NCI-H774 (cell line): ENCODE results near the gene KRTAP4-8.
"Not testable (repeated sequence)": the region's sequence is repeated elsewhere in the genome, so short reads cannot be mapped to it uniquely, and the experiment has no call there.

Experiments used
- DNase-seq: peaks from one replicate; lab custom pipeline; 2025; lab: John Stamatoyannopoulos, UW

The KRTAP4-8 gene

DNA sequence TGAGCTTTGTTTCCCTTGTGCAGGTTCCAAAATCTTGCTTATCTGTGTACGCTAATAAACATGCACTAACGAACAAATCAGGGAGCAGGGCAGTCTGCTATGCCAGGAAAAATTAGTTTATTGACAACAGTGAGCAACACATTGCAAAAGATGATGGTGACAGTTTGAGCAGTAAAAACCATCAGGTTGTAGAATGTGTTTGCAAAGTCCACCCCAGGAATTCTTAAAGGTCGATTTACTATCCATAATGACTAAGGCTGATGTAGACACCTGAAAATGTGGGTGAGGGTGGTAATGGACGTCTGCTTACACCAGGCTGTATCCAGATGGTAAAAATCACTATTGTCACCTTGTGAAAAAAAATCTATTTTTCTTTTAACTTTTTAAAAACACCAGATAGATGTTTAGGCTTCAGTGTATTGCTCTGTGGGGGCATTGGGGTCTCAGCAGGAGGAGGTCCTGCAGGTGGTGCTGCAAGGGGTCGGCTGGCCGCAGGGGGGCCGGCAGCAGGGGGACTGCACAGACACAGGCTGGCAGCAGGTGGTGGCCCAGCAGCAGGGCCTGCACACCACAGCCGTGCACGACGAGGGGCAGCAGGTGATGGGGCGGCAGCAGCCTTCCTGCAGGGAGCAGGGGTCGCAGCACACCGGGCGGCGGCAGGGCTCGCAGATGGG is 32.8 kb downstream of the KRTAP4-8 start:
- DNase-seq = not testable (repeated sequence)

DNA sequence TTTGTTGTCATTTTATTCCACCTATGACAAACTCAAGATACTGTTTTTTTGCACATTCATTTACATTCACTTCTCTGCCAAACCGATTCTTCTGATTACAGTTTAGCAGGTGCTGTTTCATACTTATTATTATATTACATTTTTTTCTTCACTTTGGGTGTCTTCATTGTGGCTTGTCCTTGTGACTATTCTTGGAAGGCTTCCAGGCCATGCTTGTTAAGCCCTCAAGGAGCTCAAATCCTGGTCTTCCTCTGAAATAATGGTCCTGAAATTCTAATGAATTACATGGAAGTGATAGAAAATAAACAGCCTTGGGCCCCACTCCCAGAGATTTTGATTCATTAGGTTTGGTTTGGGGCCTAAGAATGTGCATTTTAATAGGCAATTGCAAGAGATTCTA is 33.6 kb downstream of the KRTAP4-8 start:
- no peak for DNase-seq

DNA sequence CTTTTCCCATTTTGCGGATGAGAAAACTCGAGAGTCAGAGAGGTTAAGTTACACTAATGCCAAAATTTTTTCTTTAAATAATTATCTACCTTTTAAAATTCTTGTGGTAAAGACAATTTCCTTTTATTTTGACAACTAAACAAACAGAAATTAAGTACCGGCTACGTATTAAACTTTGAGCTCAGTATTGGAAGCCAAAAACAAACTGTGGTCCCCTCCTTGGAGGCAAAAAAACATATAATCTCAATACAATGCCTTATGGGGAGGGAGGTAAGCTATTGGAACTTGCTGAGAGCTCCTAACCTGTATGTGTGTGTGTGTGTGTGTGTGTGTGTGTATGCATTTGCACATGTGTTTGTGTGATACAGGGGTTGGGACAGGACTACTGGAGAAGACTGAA is 34.5 kb downstream of the KRTAP4-8 start:
- no peak for DNase-seq

- DNase-seq = no peak
Measured at GRCh38 chr17:41061964-41062363, 36.0 kb downstream of the KRTAP4-8 start.

GRCh38 chr17:41060052-41060604 is 37.8 kb downstream of the KRTAP4-8 start, which contains the start of gene KRTAP2-3:
Gene KRTAP2-3 (minus strand): TSS chr17:41060114. CDS start chr17:41060050, 64 bp downstream.
- no peak for DNase-seq

DNA sequence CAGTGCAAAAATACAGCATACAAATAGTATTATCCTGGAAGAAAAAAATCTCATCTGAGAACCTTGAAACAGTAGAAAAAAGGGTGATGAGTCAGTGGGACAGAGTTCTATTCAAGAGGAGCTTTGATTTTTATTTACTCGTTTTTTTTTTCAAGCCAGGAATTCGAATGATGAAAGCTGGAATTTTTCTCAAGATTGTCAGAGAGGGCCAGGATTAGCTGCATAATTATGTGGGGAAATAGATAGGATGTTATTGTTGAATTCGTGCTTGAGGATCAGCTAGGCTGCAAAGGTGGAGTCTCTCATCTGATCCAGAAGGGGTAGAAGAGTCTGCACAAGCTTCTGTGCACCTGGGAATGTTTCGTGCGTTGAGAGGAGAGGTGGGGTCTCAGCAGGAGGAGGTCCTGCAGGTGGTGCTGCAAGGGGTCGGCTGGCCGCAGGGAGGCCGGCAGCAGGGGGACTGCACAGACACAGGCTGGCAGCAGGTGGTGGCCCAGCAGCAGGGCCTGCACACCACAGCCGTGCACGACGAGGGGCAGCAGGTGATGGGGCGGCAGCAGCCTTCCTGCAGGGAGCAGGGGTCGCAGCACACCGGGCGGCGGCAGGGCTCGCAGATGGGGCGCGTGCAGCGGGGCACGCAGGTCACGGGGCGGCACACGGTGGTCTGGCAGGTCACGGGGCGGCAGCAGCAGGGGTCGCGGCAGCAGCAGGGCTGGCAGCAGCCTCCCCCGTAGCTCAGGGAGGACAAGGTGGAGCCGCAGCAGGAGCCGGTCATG is 38.5 kb downstream of the KRTAP4-8 start:
- not testable (repeated sequence) for DNase-seq

DNA sequence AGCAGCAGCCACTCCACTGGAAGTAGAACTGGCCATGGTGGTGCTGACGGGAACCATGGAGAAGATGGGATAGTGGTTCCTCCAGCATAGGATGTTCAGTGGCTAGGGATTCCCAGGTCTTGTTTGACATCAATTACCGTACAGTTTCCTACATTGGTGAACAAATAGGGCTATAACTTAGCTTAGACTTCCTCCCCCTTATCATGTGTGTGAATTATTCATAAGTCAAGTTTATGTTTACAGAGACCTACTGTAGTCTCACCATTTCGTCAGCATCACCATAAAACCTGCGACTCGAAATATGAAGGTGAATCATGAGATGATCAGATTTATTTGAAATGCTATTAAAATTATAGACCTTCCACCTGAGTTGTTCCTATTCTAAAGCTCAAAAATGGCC is 39.2 kb downstream of the KRTAP4-8 start:
- no peak for DNase-seq

- no peak for DNase-seq
Measured at GRCh38 chr17:41057547-41057946, 40.4 kb downstream of the KRTAP4-8 start.

DNA sequence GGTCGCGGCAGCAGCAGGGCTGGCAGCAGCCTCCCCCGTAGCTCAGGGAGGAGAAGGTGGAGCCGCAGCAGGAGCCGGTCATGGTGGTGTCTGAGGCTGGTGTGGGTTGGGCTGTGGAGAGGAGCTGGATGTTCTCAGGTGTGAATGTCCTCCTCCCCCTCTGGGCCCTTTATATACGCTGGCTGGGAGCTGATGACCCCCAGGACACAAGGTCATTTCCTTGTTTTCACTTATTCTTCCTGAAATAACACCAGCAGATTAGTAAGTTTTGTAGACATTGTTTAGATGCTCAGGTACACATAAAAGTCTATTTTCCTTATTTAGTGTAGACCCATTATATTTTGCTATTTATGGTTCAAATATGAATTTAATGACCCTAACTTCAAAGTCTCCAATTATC is 42.8 kb downstream of the KRTAP4-8 start, which contains the start of gene KRTAP2-2:
Gene KRTAP2-2, minus strand, starts transcription at position 101 of the 400 bp plus-strand sequence. Its CDS starts 19 bp downstream, at position 82.
- not testable (repeated sequence) for DNase-seq

DNA sequence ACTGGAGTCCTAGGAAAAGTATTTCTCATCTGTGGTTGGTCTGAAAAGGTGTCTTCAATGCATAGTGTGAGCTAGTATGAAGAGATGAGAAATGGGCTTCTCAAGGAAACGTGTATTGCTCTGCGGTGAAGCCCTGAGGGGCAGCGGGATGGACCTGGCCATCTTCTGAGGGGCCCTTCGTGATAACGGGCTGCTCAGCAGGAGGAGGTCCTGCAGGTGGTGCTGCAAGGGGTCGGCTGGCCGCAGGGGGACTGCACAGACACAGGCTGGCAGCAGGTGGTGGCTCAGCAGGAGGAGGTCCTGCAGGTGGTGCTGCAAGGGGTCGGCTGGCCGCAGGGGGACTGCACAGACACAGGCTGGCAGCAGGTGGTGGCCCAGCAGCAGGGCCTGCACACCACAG is 43.4 kb downstream of the KRTAP4-8 start:
- DNase-seq = not testable (repeated sequence)

DNA sequence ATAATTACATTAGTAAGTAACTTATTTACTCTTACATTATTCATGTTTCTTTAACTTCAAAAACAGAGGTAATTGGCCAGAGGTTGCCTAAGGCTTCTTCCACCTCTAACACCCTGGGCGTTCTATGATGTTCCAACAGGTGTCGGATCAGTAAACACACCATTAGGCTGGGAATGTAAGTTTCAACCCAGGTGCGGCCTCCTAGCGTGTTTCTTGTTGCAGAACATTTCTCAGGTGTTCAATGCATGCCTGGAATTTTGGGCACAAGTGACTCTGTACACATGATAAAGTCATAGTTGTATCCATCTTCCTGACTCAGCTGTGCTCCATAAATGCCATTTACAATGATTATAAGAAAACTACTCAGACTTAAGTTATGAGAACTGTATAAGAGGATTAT is 43.9 kb downstream of the KRTAP4-8 start:
- no peak for DNase-seq

- no peak for DNase-seq
Measured at GRCh38 chr17:41052566-41052965, 45.4 kb downstream of the KRTAP4-8 start.

GRCh38 chr17:41049110-41049509 is 48.8 kb downstream of the KRTAP4-8 start:
- no peak for DNase-seq

GRCh38 chr17:41048441-41048840 is 49.5 kb downstream of the KRTAP4-8 start:
- no peak for DNase-seq
